Vagina (tissue), 2 donors: Measurements from ENCODE around the gene NUP62.

ENCODE experiments used
- POLR2AphosphoS5 ChIP-seq, 2 donors: sonication (generic); formaldehyde crosslinking; IDR thresholded peaks; one replicate each; pipeline ENCODE4 v1.9.0; 2017; ENCODE audit warnings: antibody characterized with exemption in 2 of 2, mild to moderate bottlenecking in 2 of 2, low read depth in 1 of 2; ENCODE audit not compliant: insufficient read depth in 1 of 2
- TF ChIP-seq, protein P1 (sequence below), 3 experiments: fragments of 450-650 bp in 2 of 3; fragments of 200-600 bp in 1 of 3; sonication (generic) in 1 of 3; IDR thresholded peaks; one replicate each; pipeline ENCODE4 v1.5.1; 2017 to 2019; ENCODE audit warnings: antibody characterized with exemption in 3 of 3, mild to moderate bottlenecking in 2 of 3, moderate library complexity in 2 of 3

DNA sequence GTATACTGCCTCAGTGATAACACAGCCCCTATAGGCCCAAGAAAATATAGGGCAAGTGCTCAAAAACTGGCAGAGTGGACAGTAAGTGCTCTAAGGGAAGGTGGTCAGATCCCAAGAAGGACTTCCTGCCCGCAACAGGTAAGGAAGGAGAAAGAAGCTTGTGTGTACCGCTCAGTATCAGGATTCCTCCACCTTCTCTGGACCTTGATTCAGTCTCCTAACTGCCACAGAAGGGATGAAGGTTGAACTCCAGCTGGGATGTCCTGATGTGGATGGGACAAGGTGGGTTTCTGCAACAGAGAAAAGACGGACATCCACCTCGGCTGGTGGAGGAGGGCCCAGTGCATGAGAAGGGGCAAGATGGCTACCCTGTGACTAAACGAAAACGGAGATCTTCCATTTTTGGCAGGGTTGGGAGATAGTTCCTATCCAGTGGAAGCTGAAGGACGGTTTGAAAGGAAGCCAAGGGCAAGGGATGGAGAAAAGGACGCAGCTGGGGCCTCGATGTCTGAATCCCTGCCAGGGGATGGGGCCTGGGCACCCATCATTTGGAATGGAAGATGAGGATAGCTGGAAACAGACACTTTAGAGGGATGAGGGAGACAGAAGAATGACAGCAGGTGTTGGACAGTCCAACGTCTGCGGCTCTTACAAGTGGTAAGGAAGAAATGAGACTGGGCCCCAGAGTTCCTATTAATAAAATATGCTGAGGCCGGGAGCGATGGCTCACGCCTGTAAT, 1.6 kb downstream of the NUP62 start:
- TF ChIP-seq, protein P1, sequence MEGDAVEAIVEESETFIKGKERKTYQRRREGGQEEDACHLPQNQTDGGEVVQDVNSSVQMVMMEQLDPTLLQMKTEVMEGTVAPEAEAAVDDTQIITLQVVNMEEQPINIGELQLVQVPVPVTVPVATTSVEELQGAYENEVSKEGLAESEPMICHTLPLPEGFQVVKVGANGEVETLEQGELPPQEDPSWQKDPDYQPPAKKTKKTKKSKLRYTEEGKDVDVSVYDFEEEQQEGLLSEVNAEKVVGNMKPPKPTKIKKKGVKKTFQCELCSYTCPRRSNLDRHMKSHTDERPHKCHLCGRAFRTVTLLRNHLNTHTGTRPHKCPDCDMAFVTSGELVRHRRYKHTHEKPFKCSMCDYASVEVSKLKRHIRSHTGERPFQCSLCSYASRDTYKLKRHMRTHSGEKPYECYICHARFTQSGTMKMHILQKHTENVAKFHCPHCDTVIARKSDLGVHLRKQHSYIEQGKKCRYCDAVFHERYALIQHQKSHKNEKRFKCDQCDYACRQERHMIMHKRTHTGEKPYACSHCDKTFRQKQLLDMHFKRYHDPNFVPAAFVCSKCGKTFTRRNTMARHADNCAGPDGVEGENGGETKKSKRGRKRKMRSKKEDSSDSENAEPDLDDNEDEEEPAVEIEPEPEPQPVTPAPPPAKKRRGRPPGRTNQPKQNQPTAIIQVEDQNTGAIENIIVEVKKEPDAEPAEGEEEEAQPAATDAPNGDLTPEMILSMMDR (IDR thresholded peaks at IDR 0.05), result no peak
- TF ChIP-seq POLR2AphosphoS5 (IDR thresholded peaks at IDR 0.05; ENCODE audit: insufficient read depth in 1 of 2, low read depth in 1 of 2), result no peak
